GM18511 (cell line): ENCODE measurements around the gene ATRAID.
A peak's percentile ranks its signal among the peaks of the same experiment; 100 is the strongest.

Source experiments
- ATAC-seq: cut with Tn5 transposase; IDR thresholded peaks from one replicate; pipeline ENCODE4 v1.9.1; 2021; ENCODE audit warnings: mild to moderate bottlenecking, moderate library complexity; ENCODE audit not compliant: unreplicated experiment

The ATRAID gene

GRCh38 chr2:27217173-27218121, 5.6 kb downstream of the ATRAID start, which contains the start of gene CAD:
TSS of gene CAD (plus strand) at chr2:27217369. CDS start at chr2:27217552, 183 bp downstream.
- peak; percentile 79 for ATAC-seq

DNA sequence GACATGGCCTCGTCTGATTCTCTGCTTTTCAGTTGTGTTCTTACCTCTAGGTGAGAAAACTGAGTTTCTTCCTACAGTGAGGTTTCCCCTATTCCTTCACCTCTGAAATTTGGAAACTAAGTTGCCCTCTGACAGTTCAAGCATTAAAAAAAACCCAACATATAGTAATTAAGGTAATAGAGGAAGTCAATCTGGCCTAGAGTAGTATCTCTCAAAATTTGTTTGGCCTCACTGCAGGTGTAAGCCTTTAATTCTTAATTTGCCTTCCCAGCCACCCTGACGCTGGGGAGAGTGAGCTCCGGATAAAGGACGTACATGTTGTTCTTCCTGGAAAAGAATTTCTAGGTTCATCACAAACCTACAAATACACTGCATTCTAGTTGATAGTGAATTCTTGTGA, 6.8 kb downstream of the ATRAID start:
- no peak for ATAC-seq

DNA sequence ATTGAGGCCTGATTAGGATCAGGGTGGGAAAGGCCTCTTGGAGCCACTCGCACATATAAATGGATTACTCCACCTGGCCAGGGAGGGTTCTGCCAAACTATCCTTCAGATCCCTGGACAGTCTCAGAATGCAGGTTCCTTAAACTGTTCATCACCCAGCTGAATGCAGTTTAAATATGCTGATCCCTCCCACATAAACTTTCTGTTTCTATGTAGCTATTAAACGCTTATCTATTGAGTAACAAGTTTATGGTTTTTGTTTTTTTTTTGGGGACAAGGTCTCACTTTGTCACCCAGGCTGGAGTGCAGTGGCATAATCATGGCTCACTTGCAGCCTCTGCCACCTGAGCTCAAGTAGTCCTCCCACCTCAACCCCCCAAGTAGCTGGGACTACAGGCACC, 7.2 kb downstream of the ATRAID start:
- ATAC-seq = no peak

DNA sequence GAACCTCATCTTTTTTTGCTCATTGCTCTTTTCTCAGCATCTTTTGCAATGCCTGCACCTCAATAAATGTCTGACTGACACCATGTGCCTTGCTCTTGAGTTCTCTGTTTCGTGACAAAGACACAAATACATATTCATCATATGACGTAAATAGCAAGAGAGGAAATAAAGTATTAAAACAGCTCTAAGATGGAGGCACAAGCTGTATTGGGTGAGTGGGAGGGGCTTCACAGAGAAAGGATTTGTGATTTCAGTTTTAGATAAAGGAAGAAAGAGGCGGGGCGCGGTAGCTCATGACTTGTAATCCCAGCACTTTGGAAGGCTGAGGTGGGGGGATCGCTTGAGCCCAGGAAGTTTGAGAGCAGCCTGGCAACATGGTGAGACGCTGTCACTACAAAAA, 8.2 kb downstream of the ATRAID start:
- ATAC-seq = no peak

GRCh38 chr2:27221166-27221565, 9.3 kb downstream of the ATRAID start:
- ATAC-seq = no peak

DNA sequence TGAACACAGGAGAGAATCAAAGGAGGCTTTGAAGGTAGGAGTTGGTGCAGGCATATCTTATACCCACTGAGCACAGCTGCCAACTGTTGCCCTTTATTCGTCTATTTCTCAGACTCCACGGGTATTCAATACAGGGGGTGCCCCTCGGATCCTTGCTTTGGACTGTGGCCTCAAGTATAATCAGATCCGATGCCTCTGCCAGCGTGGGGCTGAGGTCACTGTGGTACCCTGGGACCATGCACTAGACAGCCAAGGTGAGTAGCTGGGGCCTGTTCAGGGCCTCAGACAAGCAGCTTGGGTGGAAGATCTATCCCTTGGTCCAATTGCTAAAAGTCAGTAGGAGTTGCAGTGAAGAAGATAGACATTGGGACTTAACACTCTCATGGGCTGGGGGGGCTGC, 10.6 kb downstream of the ATRAID start:
- ATAC-seq = no peak

DNA sequence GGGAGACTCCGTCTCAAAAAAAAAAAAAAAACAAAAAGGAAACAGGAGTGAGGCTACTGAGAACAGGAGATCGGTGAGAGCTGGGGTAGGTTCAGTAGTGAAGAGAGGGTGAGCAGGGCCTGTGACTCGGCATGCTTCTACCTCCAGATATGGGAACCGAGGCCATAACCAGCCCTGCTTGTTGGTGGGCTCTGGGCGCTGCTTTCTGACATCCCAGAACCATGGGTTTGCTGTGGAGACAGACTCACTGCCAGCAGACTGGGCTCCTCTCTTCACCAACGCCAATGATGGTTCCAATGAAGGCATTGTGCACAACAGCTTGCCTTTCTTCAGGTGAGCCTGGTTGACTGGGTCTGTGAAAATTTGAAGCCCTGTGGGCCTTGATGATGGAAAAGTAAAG, 11.6 kb downstream of the ATRAID start:
- no peak for ATAC-seq

GRCh38 chr2:27225526-27225925, 13.7 kb downstream of the ATRAID start:
- ATAC-seq = no peak

DNA sequence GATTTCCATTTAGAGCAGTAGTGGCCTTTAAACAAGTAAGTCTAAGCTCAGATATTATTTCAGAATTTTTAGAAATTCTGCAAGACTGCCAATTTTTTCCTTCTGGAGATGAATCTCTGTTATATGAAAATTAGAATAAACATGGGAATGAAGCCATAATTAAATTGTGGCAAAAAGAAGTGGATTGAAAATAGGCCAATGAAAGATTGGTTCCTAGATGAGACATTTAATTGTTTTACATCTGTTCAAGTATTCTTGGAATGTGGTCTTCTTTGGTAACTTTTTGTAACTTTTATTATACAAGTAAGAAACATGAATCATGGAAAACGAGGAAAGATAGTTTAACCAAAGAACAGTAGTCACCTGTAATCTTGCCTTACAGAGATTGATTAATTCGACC, 15.7 kb downstream of the ATRAID start:
- ATAC-seq = no peak

GRCh38 chr2:27231921-27232320, 20.1 kb downstream of the ATRAID start:
- no peak for ATAC-seq

DNA sequence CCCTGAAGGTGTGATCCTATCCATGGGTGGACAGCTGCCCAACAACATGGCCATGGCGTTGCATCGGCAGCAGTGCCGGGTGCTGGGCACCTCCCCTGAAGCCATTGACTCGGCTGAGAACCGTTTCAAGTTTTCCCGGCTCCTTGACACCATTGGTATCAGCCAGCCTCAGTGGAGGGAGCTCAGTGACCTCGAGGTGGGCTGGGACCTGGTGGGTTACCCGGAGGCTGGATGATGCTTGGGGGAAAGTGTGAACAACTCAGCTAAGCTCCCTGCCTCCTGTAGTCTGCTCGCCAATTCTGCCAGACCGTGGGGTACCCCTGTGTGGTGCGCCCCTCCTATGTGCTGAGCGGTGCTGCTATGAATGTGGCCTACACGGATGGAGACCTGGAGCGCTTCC, 21.5 kb downstream of the ATRAID start:
- ATAC-seq = no peak

DNA sequence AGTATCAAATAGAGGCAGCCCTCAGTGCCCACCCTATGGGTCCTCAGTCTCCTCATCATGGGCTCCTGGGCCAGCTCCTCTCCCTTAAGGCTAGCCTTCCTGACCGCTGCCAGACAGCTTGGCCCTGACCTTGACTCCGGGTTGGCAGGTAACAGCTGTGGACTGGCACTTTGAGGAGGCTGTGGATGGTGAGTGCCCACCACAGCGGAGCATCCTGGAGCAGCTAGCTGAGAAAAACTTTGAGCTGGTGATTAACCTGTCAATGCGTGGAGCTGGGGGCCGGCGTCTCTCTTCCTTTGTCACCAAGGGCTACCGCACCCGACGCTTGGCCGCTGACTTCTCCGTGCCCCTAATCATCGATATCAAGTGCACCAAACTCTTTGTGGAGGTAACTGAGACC, 24.3 kb downstream of the ATRAID start:
- ATAC-seq = no peak

GRCh38 chr2:27236626-27237025, 24.8 kb downstream of the ATRAID start:
- no peak for ATAC-seq

- ATAC-seq = no peak
These were observed 25.6 kb downstream of the ATRAID start for GRCh38 chr2:27237341-27237945.

DNA sequence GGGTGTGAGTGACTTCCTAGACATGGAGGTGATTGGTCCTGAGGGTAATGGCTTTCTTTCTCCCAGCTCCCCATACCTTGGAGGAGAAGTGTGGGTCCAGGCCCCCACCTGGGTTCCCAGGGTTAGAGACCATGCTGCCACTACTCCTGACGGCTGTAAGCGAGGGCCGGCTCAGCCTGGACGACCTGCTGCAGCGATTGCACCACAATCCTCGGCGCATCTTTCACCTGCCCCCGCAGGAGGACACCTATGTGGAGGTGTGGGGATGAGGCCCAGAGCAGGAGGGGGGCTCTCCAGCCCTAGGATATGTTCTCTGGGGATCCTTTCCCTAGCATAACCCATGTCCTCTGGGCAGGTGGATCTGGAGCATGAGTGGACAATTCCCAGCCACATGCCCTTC, 27.1 kb downstream of the ATRAID start:
- no peak for ATAC-seq

DNA sequence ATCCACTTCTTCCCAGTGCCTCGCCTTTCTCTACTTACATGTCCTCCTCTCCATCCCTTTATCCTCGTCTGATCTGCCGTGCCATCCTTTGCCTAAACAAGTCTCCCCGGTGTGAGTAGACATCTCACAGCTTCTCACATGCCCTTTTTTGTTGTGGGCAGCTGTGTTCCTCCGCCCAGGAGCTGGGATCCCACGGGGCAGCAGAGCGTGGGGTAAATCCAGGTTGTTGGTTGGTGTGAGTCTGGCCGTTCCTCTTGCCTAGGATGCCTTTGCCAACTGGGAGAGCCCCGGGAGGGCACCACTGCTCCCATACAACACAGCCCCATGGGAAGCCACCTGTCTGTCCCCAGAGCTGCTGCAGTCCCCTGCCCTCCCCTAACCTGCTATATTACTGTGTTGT, 28.6 kb downstream of the ATRAID start:
- ATAC-seq = no peak

DNA sequence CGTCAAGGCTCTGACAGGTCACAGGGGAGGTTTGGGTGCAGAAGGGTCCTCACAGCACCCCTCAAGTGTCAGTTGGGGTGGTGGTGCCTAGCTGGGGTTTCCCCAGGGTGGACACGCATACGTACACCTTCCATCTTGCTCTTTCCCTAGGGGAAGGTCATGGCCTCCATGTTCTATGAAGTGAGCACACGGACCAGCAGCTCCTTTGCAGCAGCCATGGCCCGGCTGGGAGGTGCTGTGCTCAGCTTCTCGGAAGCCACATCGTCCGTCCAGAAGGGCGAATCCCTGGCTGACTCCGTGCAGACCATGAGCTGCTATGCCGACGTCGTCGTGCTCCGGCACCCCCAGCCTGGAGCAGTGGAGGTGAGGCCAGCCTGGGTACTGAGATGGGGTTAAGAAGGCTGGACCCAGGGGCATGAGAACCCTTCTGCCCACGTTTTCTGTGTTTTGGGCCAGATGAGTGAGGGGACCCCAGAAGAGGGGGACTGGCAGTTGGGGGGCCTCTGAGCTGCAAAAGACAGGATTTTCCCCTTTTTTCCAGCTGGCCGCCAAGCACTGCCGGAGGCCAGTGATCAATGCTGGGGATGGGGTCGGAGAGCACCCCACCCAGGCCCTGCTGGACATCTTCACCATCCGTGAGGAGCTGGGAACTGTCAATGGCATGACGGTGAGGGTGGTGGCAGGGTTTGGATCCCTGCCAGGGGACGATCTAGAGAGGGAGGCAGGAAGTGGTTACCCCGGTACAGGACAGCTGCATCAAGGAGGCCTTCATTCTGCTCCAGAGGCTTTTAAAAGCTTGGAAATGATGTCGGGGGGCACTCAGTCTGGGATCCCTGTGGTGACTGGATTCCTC, 30.1 kb downstream of the ATRAID start:
- no peak for ATAC-seq

DNA sequence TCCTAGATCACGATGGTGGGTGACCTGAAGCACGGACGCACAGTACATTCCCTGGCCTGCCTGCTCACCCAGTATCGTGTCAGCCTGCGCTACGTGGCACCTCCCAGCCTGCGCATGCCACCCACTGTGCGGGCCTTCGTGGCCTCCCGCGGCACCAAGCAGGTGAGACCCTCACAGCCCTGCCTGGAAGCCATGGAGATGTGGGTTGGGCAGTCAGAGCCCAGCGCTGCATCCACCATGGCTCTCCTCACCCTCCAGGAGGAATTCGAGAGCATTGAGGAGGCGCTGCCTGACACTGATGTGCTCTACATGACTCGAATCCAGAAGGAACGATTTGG, 30.7 kb downstream of the ATRAID start:
- no peak for ATAC-seq

GRCh38 chr2:27243391-27244130, 31.7 kb downstream of the ATRAID start:
- no peak for ATAC-seq

DNA sequence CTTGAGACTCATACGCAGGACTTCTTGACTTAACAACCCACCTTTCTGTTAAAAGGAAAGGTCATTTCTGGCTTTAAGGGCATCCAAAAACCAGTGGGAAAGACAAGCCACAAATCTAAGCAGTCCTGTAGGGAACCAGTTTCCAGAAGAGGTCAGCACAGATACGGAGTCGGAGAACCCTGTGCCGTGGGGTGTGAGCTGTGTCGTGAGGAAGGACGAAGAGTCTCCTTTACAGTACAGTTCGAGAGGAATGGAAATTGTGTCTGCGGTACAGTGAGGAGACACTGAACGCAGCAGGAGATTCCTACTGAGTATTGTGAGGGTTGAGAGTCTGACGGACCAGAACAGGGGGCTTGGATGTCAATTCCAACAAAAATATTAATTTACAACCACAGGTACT, 33.3 kb downstream of the ATRAID start:
- no peak for ATAC-seq

DNA sequence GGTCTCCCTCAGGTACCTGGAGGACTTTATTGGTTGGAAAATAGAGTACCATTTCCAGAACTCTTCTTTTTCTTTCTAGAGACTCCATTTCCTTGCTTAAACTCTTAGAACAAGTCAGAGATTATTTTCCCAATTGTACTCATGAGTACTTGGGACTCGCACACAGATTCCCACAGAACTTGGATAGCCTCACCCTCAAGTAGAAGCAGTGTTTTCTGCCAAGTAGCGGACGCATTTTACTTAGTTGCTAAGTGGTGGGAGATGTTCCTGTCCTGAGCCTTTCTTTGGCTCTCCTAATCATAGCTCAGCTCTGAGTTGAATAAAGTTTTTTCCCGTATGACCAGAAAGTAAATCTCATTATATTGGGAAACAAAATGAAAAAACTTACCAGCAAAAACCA, 33.8 kb downstream of the ATRAID start:
- no peak for ATAC-seq
